ENCODE results near the gene INTS15.
A peak's percentile ranks its signal among the peaks of the same experiment; 100 is the strongest.

INTS15 gene

GRCh38 chr7:6553448-6554044, 36.3 kb upstream of the INTS15 start:
- H3K4me3 ChIP-seq (ENCODE audit: low read depth, low read length) = no peak overlapping the region
- TF ChIP-seq CTCF (IDR thresholded peaks at IDR 0.05; ENCODE audit: control insufficient read depth, extremely low read depth, insufficient read depth) = no peak
- DNase-seq (ENCODE audit: low read depth) = no peak

GRCh38 chr7:6554848-6555247, 35.0 kb upstream of the INTS15 start:
- no peak overlapping the region for H3K4me3 ChIP-seq (ENCODE audit: low read depth, low read length)
- DNase-seq (ENCODE audit: low read depth) = no peak
- TF ChIP-seq CTCF (IDR thresholded peaks at IDR 0.05; ENCODE audit: control insufficient read depth, extremely low read depth, insufficient read depth) = no peak

- peak; percentile 39 for TF ChIP-seq CTCF (IDR thresholded peaks at IDR 0.05; ENCODE audit: control insufficient read depth, extremely low read depth, insufficient read depth)
- no peak for DNase-seq (ENCODE audit: low read depth)
These were observed 33.6 kb upstream of the INTS15 start for GRCh38 chr7:6556196-6556595.

GRCh38 chr7:6558837-6559236, 31.0 kb upstream of the INTS15 start:
- H3K4me3 ChIP-seq (ENCODE audit: low read depth, low read length) = no peak overlapping the region
- TF ChIP-seq CTCF (IDR thresholded peaks at IDR 0.05; ENCODE audit: control insufficient read depth, extremely low read depth, insufficient read depth) = peak; percentile 47
- peak; percentile 35 for DNase-seq (ENCODE audit: low read depth)

More at GRCh38 chr7:6556196-6556595, 33.6 kb upstream of the INTS15 start:
- no peak overlapping the region for H3K4me3 ChIP-seq (ENCODE audit: low read depth, low read length)

- no peak for TF ChIP-seq CTCF (IDR thresholded peaks at IDR 0.05; ENCODE audit: control insufficient read depth, extremely low read depth, insufficient read depth)
- no peak for DNase-seq (ENCODE audit: low read depth)
- no peak overlapping the region for H3K4me3 ChIP-seq (ENCODE audit: low read depth, low read length)
These were observed 29.9 kb upstream of the INTS15 start for GRCh38 chr7:6559896-6560295.

- no peak for TF ChIP-seq CTCF (IDR thresholded peaks at IDR 0.05; ENCODE audit: control insufficient read depth, extremely low read depth, insufficient read depth)
- DNase-seq (ENCODE audit: low read depth) = no peak
These were observed 27.7 kb upstream of the INTS15 start for GRCh38 chr7:6562106-6562505.

More at GRCh38 chr7:6562106-6562505, 27.7 kb upstream of the INTS15 start:
- H3K4me3 ChIP-seq (ENCODE audit: low read depth, low read length) = no peak overlapping the region
